Measurements from ENCODE around the gene NUTM2E. TPM values are rescaled to one million over a fixed set of nuclear protein-coding genes. Genes with fewer than 3 reads are reported as not detected.
"Not testable (repeated sequence)": the region's sequence is repeated elsewhere in the genome, so short reads cannot be mapped to it uniquely, and the experiment has no call there.

The NUTM2E gene
- total RNA-seq, 1 experiment from 2014 or later = not detected

DNA sequence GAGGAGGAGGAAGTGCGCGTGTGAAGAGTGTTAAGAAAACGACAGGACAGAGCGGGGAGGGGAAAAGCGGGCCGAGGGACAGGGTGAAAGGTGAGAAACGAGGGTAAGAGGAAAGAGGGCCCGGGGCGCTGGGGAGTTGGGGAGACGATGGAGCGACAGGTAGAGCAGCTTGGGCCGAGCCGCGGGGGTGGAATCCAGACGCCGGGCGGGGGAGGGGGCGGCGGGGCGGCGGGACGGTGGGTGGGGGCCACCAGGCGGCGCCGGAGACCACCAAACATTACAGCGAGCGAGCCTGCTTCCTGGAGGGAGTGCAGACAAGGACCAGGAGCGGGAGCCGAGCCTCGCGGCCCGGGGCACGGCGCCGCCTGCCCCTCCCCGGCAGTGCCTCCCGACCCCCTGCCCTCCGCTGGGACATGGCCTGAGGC, 940 bp upstream of the NUTM2E start:
- H3K79me1 ChIP-seq (ENCODE audit: insufficient read depth, low read depth, low read length, poor library complexity, severe bottlenecking); H3K23ac ChIP-seq (ENCODE audit: insufficient read length, low read depth, low read length); H3K14ac ChIP-seq (ENCODE audit: insufficient read depth, low read length); H3K4me1 ChIP-seq (ENCODE audit: insufficient read depth, low read length); H2BK5ac ChIP-seq (ENCODE audit: insufficient read length, low read length); H3K27me3 ChIP-seq (ENCODE audit: insufficient read depth, low read length); H3K4me2 ChIP-seq (ENCODE audit: insufficient read depth, insufficient read length, low read length); H2BK15ac ChIP-seq (ENCODE audit: low read depth, low read length); H2AFZ ChIP-seq (ENCODE audit: low read length); H3K23me2 ChIP-seq (ENCODE audit: insufficient read length, low read depth, low read length, poor library complexity, severe bottlenecking); H4K20me1 ChIP-seq (ENCODE audit: control insufficient read depth, insufficient read depth, insufficient read length); H4K8ac ChIP-seq (replicated peaks; ENCODE audit: insufficient read length, low read depth, low read length); H4K91ac ChIP-seq (ENCODE audit: insufficient read length, low read depth, low read length); H3K27me3 Mint-ChIP-seq (ENCODE audit: low read depth); H3K9me3 ChIP-seq (ENCODE audit: control insufficient read depth, low read depth, low read length); H3T11ph ChIP-seq (ENCODE audit: low read length); H3K4me1 Mint-ChIP-seq; H2BK12ac ChIP-seq (ENCODE audit: insufficient read length, low read depth, low read length); H3K56ac ChIP-seq (ENCODE audit: insufficient read length, low read depth, low read length); H2AK5ac ChIP-seq (ENCODE audit: insufficient read length, low read length); H4K5ac ChIP-seq (ENCODE audit: insufficient read length, low read depth, low read length); H3K9ac ChIP-seq (ENCODE audit: extremely low read depth, insufficient read length, low read length); H3K4ac ChIP-seq (ENCODE audit: low read depth, low read length); H2BK120ac ChIP-seq (ENCODE audit: low read depth, low read length, poor library complexity, severe bottlenecking); H3K9me3 Mint-ChIP-seq; H3K36me3 Mint-ChIP-seq (ENCODE audit: insufficient read depth in 1 of 3, low read depth in 3 of 3); H3K79me2 ChIP-seq (ENCODE audit: insufficient read depth, low read length); H3K27ac ChIP-seq (ENCODE audit: insufficient read length, low read depth, low read length); H3K18ac ChIP-seq (ENCODE audit: insufficient read length, low read depth, low read length); H2BK20ac ChIP-seq (ENCODE audit: low read depth, low read length, poor library complexity, severe bottlenecking): not testable (repeated sequence)
- Mint-ChIP-seq H3K27ac (peak overlapping the region in 1 of 3 experiments; percentile 90; a peak in 1 of 7 replicates), H3K4me3 (peak overlapping the region; percentile 86 to 92)
- DNase-seq = peak; percentile 35
- no CpG with 5 or more reads among the region's 38 CpGs for WGBS (ENCODE audit: extremely low coverage, insufficient read length, low lambda C conversion rate)
- TF ChIP-seq, protein P1, sequence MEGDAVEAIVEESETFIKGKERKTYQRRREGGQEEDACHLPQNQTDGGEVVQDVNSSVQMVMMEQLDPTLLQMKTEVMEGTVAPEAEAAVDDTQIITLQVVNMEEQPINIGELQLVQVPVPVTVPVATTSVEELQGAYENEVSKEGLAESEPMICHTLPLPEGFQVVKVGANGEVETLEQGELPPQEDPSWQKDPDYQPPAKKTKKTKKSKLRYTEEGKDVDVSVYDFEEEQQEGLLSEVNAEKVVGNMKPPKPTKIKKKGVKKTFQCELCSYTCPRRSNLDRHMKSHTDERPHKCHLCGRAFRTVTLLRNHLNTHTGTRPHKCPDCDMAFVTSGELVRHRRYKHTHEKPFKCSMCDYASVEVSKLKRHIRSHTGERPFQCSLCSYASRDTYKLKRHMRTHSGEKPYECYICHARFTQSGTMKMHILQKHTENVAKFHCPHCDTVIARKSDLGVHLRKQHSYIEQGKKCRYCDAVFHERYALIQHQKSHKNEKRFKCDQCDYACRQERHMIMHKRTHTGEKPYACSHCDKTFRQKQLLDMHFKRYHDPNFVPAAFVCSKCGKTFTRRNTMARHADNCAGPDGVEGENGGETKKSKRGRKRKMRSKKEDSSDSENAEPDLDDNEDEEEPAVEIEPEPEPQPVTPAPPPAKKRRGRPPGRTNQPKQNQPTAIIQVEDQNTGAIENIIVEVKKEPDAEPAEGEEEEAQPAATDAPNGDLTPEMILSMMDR (conservative IDR thresholded peaks at IDR 0.05) = peak; percentile 41; the same call in 2 of the 3 replicates

DNA sequence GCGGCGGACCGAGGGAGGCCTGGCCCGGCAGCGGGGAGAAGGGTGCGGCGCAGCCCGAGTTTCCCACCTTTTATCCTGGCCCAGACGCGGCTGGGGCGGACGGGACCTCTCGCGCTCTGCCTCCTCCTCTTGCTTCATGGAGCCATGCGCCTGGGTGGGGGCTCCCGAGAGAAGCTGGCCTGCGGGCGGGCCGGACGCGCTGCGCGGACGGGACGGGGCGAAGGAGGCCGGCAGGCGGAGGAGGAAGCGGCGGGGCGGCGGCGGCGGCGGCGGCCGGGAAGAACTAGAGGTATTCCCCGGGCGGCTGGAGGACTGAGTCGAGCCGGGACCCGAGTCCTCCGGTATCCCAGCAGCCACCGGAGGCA, 426 bp upstream of the NUTM2E start:
- not testable (repeated sequence) for H4K20me1 ChIP-seq (ENCODE audit: control insufficient read depth, insufficient read depth, insufficient read length); H3T11ph ChIP-seq (ENCODE audit: low read length); H2AK5ac ChIP-seq (ENCODE audit: insufficient read length, low read length); H3K27ac ChIP-seq (ENCODE audit: insufficient read length, low read depth, low read length); H3K18ac ChIP-seq (ENCODE audit: insufficient read length, low read depth, low read length); H3K23me2 ChIP-seq (ENCODE audit: insufficient read length, low read depth, low read length, poor library complexity, severe bottlenecking); H3K9me3 ChIP-seq (ENCODE audit: control insufficient read depth, low read depth, low read length); H2AFZ ChIP-seq (ENCODE audit: low read length); H4K5ac ChIP-seq (ENCODE audit: insufficient read length, low read depth, low read length); H3K4me1 ChIP-seq (ENCODE audit: insufficient read depth, low read length); H2BK20ac ChIP-seq (ENCODE audit: low read depth, low read length, poor library complexity, severe bottlenecking); H4K8ac ChIP-seq (replicated peaks; ENCODE audit: insufficient read length, low read depth, low read length); H3K9ac ChIP-seq (ENCODE audit: extremely low read depth, insufficient read length, low read length); H3K4ac ChIP-seq (ENCODE audit: low read depth, low read length); H3K23ac ChIP-seq (ENCODE audit: insufficient read length, low read depth, low read length); H3K14ac ChIP-seq (ENCODE audit: insufficient read depth, low read length); H3K9me3 Mint-ChIP-seq; H3K79me2 ChIP-seq (ENCODE audit: insufficient read depth, low read length); H3K36me3 Mint-ChIP-seq (ENCODE audit: insufficient read depth in 1 of 3, low read depth in 3 of 3); H3K27me3 Mint-ChIP-seq (ENCODE audit: low read depth); H2BK120ac ChIP-seq (ENCODE audit: low read depth, low read length, poor library complexity, severe bottlenecking); H3K4me1 Mint-ChIP-seq; H3K27me3 ChIP-seq (ENCODE audit: insufficient read depth, low read length); H2BK12ac ChIP-seq (ENCODE audit: insufficient read length, low read depth, low read length); H2BK15ac ChIP-seq (ENCODE audit: low read depth, low read length); H2BK5ac ChIP-seq (ENCODE audit: insufficient read length, low read length); H4K91ac ChIP-seq (ENCODE audit: insufficient read length, low read depth, low read length); H3K56ac ChIP-seq (ENCODE audit: insufficient read length, low read depth, low read length); H3K4me2 ChIP-seq (ENCODE audit: insufficient read depth, insufficient read length, low read length); H3K79me1 ChIP-seq (ENCODE audit: insufficient read depth, low read depth, low read length, poor library complexity, severe bottlenecking)
- Mint-ChIP-seq H3K4me3 (peak overlapping the region; percentile 74 to 82), H3K27ac (peak overlapping the region in 1 of 3 experiments; percentile 88; a peak in 1 of 7 replicates)
- no CpG with 5 or more reads among the region's 44 CpGs for WGBS (ENCODE audit: extremely low coverage, insufficient read length, low lambda C conversion rate)
- DNase-seq = peak; percentile 24
